Measurements from ENCODE around the gene RPA3.

The RPA3 gene

GRCh38 chr7:7731732-7732131 is 13.3 kb upstream of the RPA3 start:
- no peak for DNase-seq

GRCh38 chr7:7720750-7721621 is 2.6 kb upstream of the RPA3 start:
- DNase-seq: peak; percentile 69

- peak; percentile 97 for DNase-seq
These were observed 1.8 kb upstream of the RPA3 start for GRCh38 chr7:7720193-7720592.

- DNase-seq: peak; percentile 99
These were observed 829 bp upstream of the RPA3 start for GRCh38 chr7:7719236-7719635.

- no peak for DNase-seq
These were observed 4.7 kb downstream of the RPA3 start for GRCh38 chr7:7713730-7714129.

- DNase-seq: no peak
These were observed 7.9 kb downstream of the RPA3 start for GRCh38 chr7:7710469-7710868.

GRCh38 chr7:7709291-7709690 is 9.1 kb downstream of the RPA3 start:
- DNase-seq: no peak

GRCh38 chr7:7707806-7708205 is 10.6 kb downstream of the RPA3 start:
- no peak for DNase-seq

- DNase-seq: no peak
These were observed 11.2 kb downstream of the RPA3 start for GRCh38 chr7:7707246-7707645.

- DNase-seq: no peak
These were observed 11.7 kb downstream of the RPA3 start for GRCh38 chr7:7706556-7707172.

GRCh38 chr7:7706101-7706511 is 12.3 kb downstream of the RPA3 start:
- no peak for DNase-seq

- no peak for DNase-seq
These were observed 13.1 kb downstream of the RPA3 start for GRCh38 chr7:7705318-7705717.

GRCh38 chr7:7704867-7705266 is 13.5 kb downstream of the RPA3 start:
- no peak for DNase-seq

- DNase-seq: no peak
These were observed 15.0 kb downstream of the RPA3 start for GRCh38 chr7:7703427-7703826.

- peak; percentile 68 for DNase-seq
These were observed 15.6 kb downstream of the RPA3 start for GRCh38 chr7:7702826-7703225.

- DNase-seq: peak; percentile 30
These were observed 16.9 kb downstream of the RPA3 start for GRCh38 chr7:7701527-7701926.

- no peak for DNase-seq
These were observed 18.4 kb downstream of the RPA3 start for GRCh38 chr7:7699970-7700369.

- DNase-seq: no peak
These were observed 19.0 kb downstream of the RPA3 start for GRCh38 chr7:7699380-7699779.

GRCh38 chr7:7698930-7699329 is 19.5 kb downstream of the RPA3 start:
- DNase-seq: no peak

GRCh38 chr7:7696458-7697119 is 21.8 kb downstream of the RPA3 start:
- peak; percentile 71 for DNase-seq

GRCh38 chr7:7695111-7695817 is 23.1 kb downstream of the RPA3 start:
- no peak for DNase-seq

- no peak for DNase-seq
These were observed 23.9 kb downstream of the RPA3 start for GRCh38 chr7:7694542-7694941.

GRCh38 chr7:7693881-7694280 is 24.5 kb downstream of the RPA3 start:
- no peak for DNase-seq
